ENCODE data around the gene ETV6. TPM values are rescaled to one million over a fixed set of nuclear protein-coding genes. Genes with fewer than 3 reads are reported as not detected.

The ETV6 gene
- total RNA-seq, 1 experiment from 2014 or later = 17.2 TPM

- ChIA-PET CTCF (no interaction called here), POLR2A (no interaction called here)
- TF ChIP-seq POLR2AphosphoS5 (IDR thresholded peaks at IDR 0.05; ENCODE audit: low read depth, low read length) (no peak), TCF7L2 (IDR thresholded peaks at IDR 0.05; ENCODE audit: low read depth, low read length) (no peak), REST (IDR thresholded peaks at IDR 0.05; ENCODE audit: insufficient read depth in 1 of 2, low read depth in 2 of 2, low read length in 1 of 2) (no peak), CTCF (IDR thresholded peaks at IDR 0.05) (no peak), SIN3A (IDR thresholded peaks at IDR 0.05; ENCODE audit: borderline replicate concordance, insufficient read depth, low read depth, low read length) (no peak)
- Histone ChIP-seq H3K4me3 (ENCODE audit: low read depth in 2 of 2, low read length in 2 of 2) (no peak overlapping the region), H3K27ac (ENCODE audit: low read length) (no peak overlapping the region), H3K9me3 (ENCODE audit: control insufficient read depth, insufficient read depth, low read depth, low read length) (no peaks in the 10 kb centered on the region), H3K36me3 (ENCODE audit: control insufficient read depth, insufficient read depth, low read length) (no peaks in the 10 kb centered on the region), H3K27me3 (ENCODE audit: control insufficient read depth, insufficient read depth, low read length) (no peaks in the 10 kb centered on the region), H3K4me1 (ENCODE audit: control insufficient read depth, insufficient read depth, low read length) (no peaks in the 10 kb centered on the region)
- in situ Hi-C loops (cut with HindIII; ENCODE audit: low pct_unique_long_range_greater_than_20kb, low sequenced_read_pairs) = no loop called here
- intact Hi-C loops (cut with micrococcal nuclease; ENCODE audit: unreplicated experiment) = no loop called here
- no TSS peak for BruUV-seq (replicated peaks)
- DNase-seq (ENCODE audit: low read depth, low spot score) = no peak
- ATAC-seq = no peak
Observed at GRCh38 chr12:11732023-11732422, 82.5 kb downstream of the ETV6 start.

GRCh38 chr12:11732715-11733114, 83.2 kb downstream of the ETV6 start:
- H3K27me3 ChIP-seq (ENCODE audit: control insufficient read depth, insufficient read depth, low read length) = no peaks in the 10 kb centered on the region
- TF ChIP-seq SIN3A (IDR thresholded peaks at IDR 0.05; ENCODE audit: borderline replicate concordance, insufficient read depth, low read depth, low read length) (no peak), CTCF (IDR thresholded peaks at IDR 0.05) (no peak), TCF7L2 (IDR thresholded peaks at IDR 0.05; ENCODE audit: low read depth, low read length) (no peak), POLR2AphosphoS5 (IDR thresholded peaks at IDR 0.05; ENCODE audit: low read depth, low read length) (no peak), REST (IDR thresholded peaks at IDR 0.05; ENCODE audit: insufficient read depth in 1 of 2, low read depth in 2 of 2, low read length in 1 of 2) (no peak)
- no peak overlapping the region for H3K4me3 ChIP-seq (ENCODE audit: low read depth in 2 of 2, low read length in 2 of 2)
- H3K27ac ChIP-seq (ENCODE audit: low read length) = no peak overlapping the region
- in situ Hi-C loops (cut with HindIII; ENCODE audit: low pct_unique_long_range_greater_than_20kb, low sequenced_read_pairs) (no loop called here), intact Hi-C loops (cut with micrococcal nuclease; ENCODE audit: unreplicated experiment) (no loop called here)
- BruUV-seq (replicated peaks) = no TSS peak
- H3K4me1 ChIP-seq (ENCODE audit: control insufficient read depth, insufficient read depth, low read length) = no peaks in the 10 kb centered on the region
- ChIA-PET CTCF (no interaction called here), POLR2A (no interaction called here)
- ATAC-seq (no peak), DNase-seq (ENCODE audit: low read depth, low spot score) (no peak)
- H3K9me3 ChIP-seq (ENCODE audit: control insufficient read depth, insufficient read depth, low read depth, low read length) = no peaks in the 10 kb centered on the region
- H3K36me3 ChIP-seq (ENCODE audit: control insufficient read depth, insufficient read depth, low read length) = no peaks in the 10 kb centered on the region

Measured in Panc1 (cell line).